Transverse colon (tissue), 4 donors: ENCODE data around the gene ILF2.

Experiments
- CTCF ChIP-seq, 5 experiments: fragments of 200-600 bp in 3 of 5; fragments of 450-650 bp in 2 of 5; sonication (generic) in 3 of 5; IDR thresholded peaks; 1 replicate in 2 of 5; 2 replicates in 3 of 5; pipeline ENCODE4 v1.5.1; 2016 to 2017; ENCODE audit warnings: antibody characterized with exemption in 5 of 5, inconsistent platforms in 3 of 5, mild to moderate bottlenecking in 2 of 5, moderate library complexity in 1 of 5
- EP300 ChIP-seq: sonication (generic); formaldehyde crosslinking; IDR thresholded peaks from one replicate; pipeline ENCODE4 v1.6.1; 2017; ENCODE audit warnings: antibody characterized with exemption, low read depth
- POLR2A ChIP-seq: fragments of 450-650 bp; IDR thresholded peaks from one replicate; pipeline ENCODE4 v1.6.1; 2016; ENCODE audit warnings: antibody characterized with exemption, mild to moderate bottlenecking, moderate library complexity
- POLR2AphosphoS5 ChIP-seq, 3 donors: sonication (generic); formaldehyde crosslinking; IDR thresholded peaks; one replicate each; pipeline ENCODE4 v1.6.1; 2016; ENCODE audit warnings: antibody characterized with exemption in 3 of 3

GRCh38 chr1:153617663-153618062, 53.1 kb downstream of the ILF2 start:
- no peak for TF ChIP-seq POLR2A
- TF ChIP-seq CTCF (IDR thresholded peaks at IDR 0.05) = peak in 3 of 5 experiments; percentile 52 to 70 (median 65)
- no peak for TF ChIP-seq EP300
- peak in 1 of 3 donors; percentile 70 for TF ChIP-seq POLR2AphosphoS5 (IDR thresholded peaks at IDR 0.05)
